Measurements from ENCODE around the gene PIK3R3.

DNA sequence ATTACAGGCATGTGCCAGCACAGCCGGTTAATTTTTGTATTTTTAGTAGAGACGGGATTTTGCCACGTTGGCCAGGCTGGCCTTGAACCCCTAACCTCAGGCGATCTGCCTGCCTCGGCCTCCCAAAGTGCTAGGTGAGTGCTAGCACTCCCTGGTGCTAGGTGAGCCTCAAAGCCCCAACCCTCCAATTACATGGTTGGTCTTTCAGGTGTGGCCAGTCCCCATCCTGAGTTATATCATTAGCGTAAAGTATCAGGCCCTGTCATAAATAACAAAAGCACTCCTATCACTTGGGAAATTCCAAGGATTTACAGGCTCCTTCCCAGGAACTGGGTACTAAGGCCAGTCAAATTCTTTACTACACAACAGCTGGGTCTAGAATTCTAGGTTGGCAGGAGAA is 138.0 kb downstream of the PIK3R3 start:
- TF ChIP-seq, protein P1, sequence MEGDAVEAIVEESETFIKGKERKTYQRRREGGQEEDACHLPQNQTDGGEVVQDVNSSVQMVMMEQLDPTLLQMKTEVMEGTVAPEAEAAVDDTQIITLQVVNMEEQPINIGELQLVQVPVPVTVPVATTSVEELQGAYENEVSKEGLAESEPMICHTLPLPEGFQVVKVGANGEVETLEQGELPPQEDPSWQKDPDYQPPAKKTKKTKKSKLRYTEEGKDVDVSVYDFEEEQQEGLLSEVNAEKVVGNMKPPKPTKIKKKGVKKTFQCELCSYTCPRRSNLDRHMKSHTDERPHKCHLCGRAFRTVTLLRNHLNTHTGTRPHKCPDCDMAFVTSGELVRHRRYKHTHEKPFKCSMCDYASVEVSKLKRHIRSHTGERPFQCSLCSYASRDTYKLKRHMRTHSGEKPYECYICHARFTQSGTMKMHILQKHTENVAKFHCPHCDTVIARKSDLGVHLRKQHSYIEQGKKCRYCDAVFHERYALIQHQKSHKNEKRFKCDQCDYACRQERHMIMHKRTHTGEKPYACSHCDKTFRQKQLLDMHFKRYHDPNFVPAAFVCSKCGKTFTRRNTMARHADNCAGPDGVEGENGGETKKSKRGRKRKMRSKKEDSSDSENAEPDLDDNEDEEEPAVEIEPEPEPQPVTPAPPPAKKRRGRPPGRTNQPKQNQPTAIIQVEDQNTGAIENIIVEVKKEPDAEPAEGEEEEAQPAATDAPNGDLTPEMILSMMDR (IDR thresholded peaks at IDR 0.05), result no peak
- TF ChIP-seq POLR2A (IDR thresholded peaks at IDR 0.05), result no peak
